ENCODE measurements around the gene PNRC2. TPM values are rescaled to one million over a fixed set of nuclear protein-coding genes. Genes with fewer than 3 reads are reported as not detected.
A peak's percentile ranks its signal among the peaks of the same experiment; 100 is the strongest.
"Not testable (repeated sequence)": the region's sequence is repeated elsewhere in the genome, so short reads cannot be mapped to it uniquely, and the experiment has no call there.

PNRC2 gene
- total and polyA plus RNA-seq, 2 donors (not counting 3 experiments of a cell fraction or from before 2014, with no cell fraction given): 70.2 to 77.8 TPM

DNA sequence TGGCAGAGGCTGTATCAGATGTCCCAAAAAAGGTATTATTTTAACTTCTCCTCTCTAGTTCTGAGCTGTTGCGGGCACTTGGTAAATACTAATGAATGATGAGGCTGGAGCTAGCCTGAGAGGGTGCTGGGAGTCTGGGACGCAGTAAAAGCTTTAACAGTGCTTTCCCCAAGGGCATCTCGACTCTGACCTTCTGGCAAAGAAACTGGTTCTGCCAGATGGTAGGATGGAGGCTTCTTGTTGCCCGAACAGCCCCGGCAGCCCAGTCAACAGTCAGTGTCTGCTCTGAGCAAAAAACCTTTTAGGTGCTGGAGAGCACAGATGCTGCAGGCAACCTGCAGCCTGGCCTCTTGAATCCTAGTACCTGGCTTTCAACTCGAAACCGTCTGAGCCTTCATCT is 2.5 kb upstream of the PNRC2 start:
- no TSS peak for BruUV-seq (replicated peaks)
- Histone ChIP-seq H3K9ac (replicated peaks; ENCODE audit: extremely low read depth, insufficient read depth, low read length) (no peak overlapping the region), H3K4me3 (replicated peaks in 1 of 3; ENCODE audit: insufficient read depth in 1 of 3, low read depth in 1 of 3, low read length in 3 of 3) (no peak overlapping the region), H3K27me3 (ENCODE audit: control insufficient read depth in 2 of 2, insufficient read depth in 2 of 2, low read length in 2 of 2) (no peaks in the 10 kb centered on the region), H3K79me2 (ENCODE audit: control insufficient read depth, insufficient read depth, low read length) (peaks cover 24% of the 10 kb centered on the region), H3K4me2 (ENCODE audit: insufficient read depth, low read length) (no peak overlapping the region), H3K4me1 (ENCODE audit: control insufficient read depth, extremely low read depth, insufficient read depth, low read length) (peaks cover 26% of the 10 kb centered on the region), H3K9me1 (replicated peaks; ENCODE audit: control insufficient read depth, extremely low read depth, insufficient read depth, low read length) (no peaks in the 10 kb centered on the region), H2AFZ (ENCODE audit: low read depth, low read length) (no peak overlapping the region), H4K20me1 (replicated peaks; ENCODE audit: control insufficient read depth, extremely low read depth, insufficient read depth, low read length) (no peaks in the 10 kb centered on the region), H3K9me3 (replicated peaks; ENCODE audit: control insufficient read depth, insufficient read depth, low read length) (no peaks in the 10 kb centered on the region), H3K27ac (ENCODE audit: insufficient read depth, low read depth, low read length) (no peak overlapping the region), H3K36me3 (ENCODE audit: control insufficient read depth in 2 of 2, extremely low read depth in 1 of 2, insufficient read depth in 2 of 2, low read length in 2 of 2) (no peaks in the 10 kb centered on the region)
- no peak for FAIRE-seq
- TF ChIP-seq JUN (IDR thresholded peaks at IDR 0.05; ENCODE audit: borderline replicate concordance, insufficient read depth, insufficient read length, low read depth) (no peak), FOS (IDR thresholded peaks at IDR 0.05; ENCODE audit: borderline replicate concordance, insufficient read depth, low read length) (no peak), GATA2 (IDR thresholded peaks at IDR 0.05; ENCODE audit: insufficient read depth, insufficient read length, low read depth, low read length) (no peak), EZH2 (IDR thresholded peaks at IDR 0.05; ENCODE audit: borderline replicate concordance, low read depth, low read length, severe bottlenecking) (no peak), CTCF (IDR thresholded peaks at IDR 0.05; ENCODE audit: extremely low read depth in 1 of 2, insufficient read depth in 1 of 2, low read depth in 1 of 2, low read length in 2 of 2) (no peak), POLR2AphosphoS5 (IDR thresholded peaks at IDR 0.05; ENCODE audit: insufficient read depth, low read depth, low read length) (no peak), MYC (IDR thresholded peaks at IDR 0.05; ENCODE audit: low read depth, low read length) (no peak), POLR2A (IDR thresholded peaks at IDR 0.05; ENCODE audit: low read depth, low read length) (no peak)
- TF ChIP-seq, protein P1, sequence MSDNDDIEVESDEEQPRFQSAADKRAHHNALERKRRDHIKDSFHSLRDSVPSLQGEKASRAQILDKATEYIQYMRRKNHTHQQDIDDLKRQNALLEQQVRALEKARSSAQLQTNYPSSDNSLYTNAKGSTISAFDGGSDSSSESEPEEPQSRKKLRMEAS (IDR thresholded peaks at IDR 0.05; ENCODE audit: insufficient read depth, insufficient read length): no peak
- dilution Hi-C loops (cut with MboI; ENCODE audit: extremely low pct_ligation_motif_present, low sequenced_read_pairs): no loop called here
- ChIA-PET POLR2A (no interaction called here), CTCF (interaction anchor here (1.4 to 5.8 kb wide), 2 partner anchors 23 to 71 kb away, joined by 4 to 30 read pairs; partner anchors contain the start of gene SRSF10)
- intact Hi-C loops (cut with micrococcal nuclease): loop anchor here (5.0 kb wide), 4 partner anchors 130 to 765 kb away; partner anchors contain the start of genes HMGCL and MYOM3
- DNase-seq (ENCODE audit: low read depth, low spot score): no peak

GRCh38 chr1:23958040-23958809 is 1.4 kb upstream of the PNRC2 start:
- POLR2A ChIA-PET: interaction anchor here (0.7 kb wide), 1 partner anchor 120 kb away, joined by 4 read pairs; no protein-coding TSS in a partner anchor
- FAIRE-seq; dilution Hi-C loops (cut with MboI; ENCODE audit: extremely low pct_ligation_motif_present, low sequenced_read_pairs): not testable (repeated sequence)

More at GRCh38 chr1:23958040-23958809, 1.4 kb upstream of the PNRC2 start:
- not testable (repeated sequence) for BruUV-seq (replicated peaks); DNase-seq (ENCODE audit: low read depth, low spot score); H3K36me3 ChIP-seq (ENCODE audit: control insufficient read depth in 2 of 2, extremely low read depth in 1 of 2, insufficient read depth in 2 of 2, low read length in 2 of 2); H3K9me1 ChIP-seq (replicated peaks; ENCODE audit: control insufficient read depth, extremely low read depth, insufficient read depth, low read length); H3K27me3 ChIP-seq (ENCODE audit: control insufficient read depth in 2 of 2, insufficient read depth in 2 of 2, low read length in 2 of 2); H4K20me1 ChIP-seq (replicated peaks; ENCODE audit: control insufficient read depth, extremely low read depth, insufficient read depth, low read length); H3K9me3 ChIP-seq (replicated peaks; ENCODE audit: control insufficient read depth, insufficient read depth, low read length)
- peaks cover 24% of the 10 kb centered on the region for H3K79me2 ChIP-seq (ENCODE audit: control insufficient read depth, insufficient read depth, low read length)
- peaks cover 26% of the 10 kb centered on the region for H3K4me1 ChIP-seq (ENCODE audit: control insufficient read depth, extremely low read depth, insufficient read depth, low read length)
- CTCF ChIA-PET: interaction anchor here (1.4 to 5.8 kb wide), 2 partner anchors 22 to 70 kb away, joined by 4 to 30 read pairs; partner anchors contain the start of gene SRSF10
- intact Hi-C loops (cut with micrococcal nuclease): loop anchor here (2.0 to 5.0 kb wide), 5 partner anchors 131 to 764 kb away; partner anchors contain the start of genes GALE, HMGCL and MYOM3
- H3K4me3 ChIP-seq (replicated peaks in 1 of 3; ENCODE audit: insufficient read depth in 1 of 3, low read depth in 1 of 3, low read length in 3 of 3): peak overlapping the region in 1 of 3 experiments; percentile 67
- peak overlapping the region; percentile 96 for H3K27ac ChIP-seq (ENCODE audit: insufficient read depth, low read depth, low read length)
- peak overlapping the region; percentile 100 for H3K9ac ChIP-seq (replicated peaks; ENCODE audit: extremely low read depth, insufficient read depth, low read length)
- H3K4me2 ChIP-seq (ENCODE audit: insufficient read depth, low read length): peak overlapping the region; percentile 84
- H2AFZ ChIP-seq (ENCODE audit: low read depth, low read length): peak overlapping the region; percentile 66

Measured in endothelial cell of umbilical vein (primary cell).